ENCODE data around the gene LRBA.

Gene LRBA

GRCh38 chr4:150318971-150319370 lies 696.1 kb downstream of the LRBA start:
- DNase-seq (ENCODE audit: low read depth): no peak

- DNase-seq (ENCODE audit: low read depth): no peak
These were observed 696.6 kb downstream of the LRBA start for GRCh38 chr4:150318527-150318926.

GRCh38 chr4:150316332-150317205 lies 698.5 kb downstream of the LRBA start:
- DNase-seq (ENCODE audit: low read depth): no peak

- no peak for DNase-seq (ENCODE audit: low read depth)
These were observed 699.4 kb downstream of the LRBA start for GRCh38 chr4:150315691-150316090.

- no peak for DNase-seq (ENCODE audit: low read depth)
These were observed 699.9 kb downstream of the LRBA start for GRCh38 chr4:150315175-150315574.

GRCh38 chr4:150314031-150314430 lies 701.1 kb downstream of the LRBA start:
- no peak for DNase-seq (ENCODE audit: low read depth)

- no peak for DNase-seq (ENCODE audit: low read depth)
These were observed 704.8 kb downstream of the LRBA start for GRCh38 chr4:150310159-150310895.

- DNase-seq (ENCODE audit: low read depth): no peak
These were observed 706.1 kb downstream of the LRBA start for GRCh38 chr4:150308824-150309472.

GRCh38 chr4:150306719-150307118 lies 708.4 kb downstream of the LRBA start:
- no peak for DNase-seq (ENCODE audit: low read depth)

GRCh38 chr4:150305995-150306394 lies 709.1 kb downstream of the LRBA start:
- DNase-seq (ENCODE audit: low read depth): no peak

GRCh38 chr4:150302553-150302952 lies 712.5 kb downstream of the LRBA start:
- DNase-seq (ENCODE audit: low read depth): no peak

- no peak for DNase-seq (ENCODE audit: low read depth)
These were observed 715.3 kb downstream of the LRBA start for GRCh38 chr4:150299816-150300215.

- no peak for DNase-seq (ENCODE audit: low read depth)
These were observed 717.1 kb downstream of the LRBA start for GRCh38 chr4:150297861-150298474.

- DNase-seq (ENCODE audit: low read depth): no peak
These were observed 725.2 kb downstream of the LRBA start for GRCh38 chr4:150289881-150290280.

GRCh38 chr4:150289198-150289597 lies 725.9 kb downstream of the LRBA start:
- no peak for DNase-seq (ENCODE audit: low read depth)

- DNase-seq (ENCODE audit: low read depth): no peak
These were observed 728.4 kb downstream of the LRBA start for GRCh38 chr4:150286656-150287055.

- DNase-seq (ENCODE audit: low read depth): no peak
These were observed 731.4 kb downstream of the LRBA start for GRCh38 chr4:150283689-150284088.

GRCh38 chr4:150280975-150281374 lies 734.1 kb downstream of the LRBA start:
- DNase-seq (ENCODE audit: low read depth): no peak

GRCh38 chr4:150280081-150280895 lies 734.8 kb downstream of the LRBA start:
- no peak for DNase-seq (ENCODE audit: low read depth)

- DNase-seq (ENCODE audit: low read depth): no peak
These were observed 736.9 kb downstream of the LRBA start for GRCh38 chr4:150278206-150278605.

- no peak for DNase-seq (ENCODE audit: low read depth)
These were observed 746.6 kb downstream of the LRBA start for GRCh38 chr4:150268444-150268843.
